Loucy (cell line): ENCODE data around the gene THAP4.

ENCODE experiments used
- H2AFZ ChIP-seq: fragments of 200-600 bp; sonication (generic); 2 replicates; pipeline ENCODE4 v1.6.0; 2016; ENCODE audit warnings: antibody characterized with exemption, mild to moderate bottlenecking, low read length, moderate library complexity
- H3F3A ChIP-seq: fragments of 200-600 bp; 2 replicates; pipeline ENCODE4 v1.6.0; 2016; ENCODE audit warnings: antibody characterized with exemption, low read depth, mild to moderate bottlenecking
- H3K27me3 ChIP-seq: fragments of 200-600 bp; sonication (generic); 2 replicates; pipeline ENCODE4 v1.6.1; 2014; ENCODE audit warnings: low read length, mild to moderate bottlenecking; ENCODE audit not compliant: insufficient read depth, poor library complexity, severe bottlenecking
- H3K36me3 ChIP-seq: fragments of 200-600 bp; sonication (generic); 2 replicates; pipeline ENCODE4 v1.6.1; 2016; ENCODE audit warnings: low read length; ENCODE audit not compliant: insufficient read depth
- H3K4me1 ChIP-seq: fragments of 200-600 bp; sonication (generic); 2 replicates; pipeline ENCODE4 v1.5.1; 2014; ENCODE audit warnings: low read length, mild to moderate bottlenecking; ENCODE audit not compliant: insufficient read depth, poor library complexity, severe bottlenecking
- H3K4me2 ChIP-seq: fragments of 200-600 bp; sonication (generic); 2 replicates; pipeline ENCODE4 v1.6.0; 2014; ENCODE audit warnings: antibody characterized with exemption, low read length, low read depth, mild to moderate bottlenecking; ENCODE audit not compliant: poor library complexity, severe bottlenecking
- H3K4me3 ChIP-seq: fragments of 200-600 bp; sonication (generic); 2 replicates; pipeline ENCODE4 v1.5.1; 2014; ENCODE audit warnings: low read length, mild to moderate bottlenecking, mixed read lengths; ENCODE audit not compliant: poor library complexity, severe bottlenecking
- H3K79me2 ChIP-seq: fragments of 200-600 bp; sonication (generic); 2 replicates; pipeline ENCODE4 v1.6.1; 2014; ENCODE audit warnings: low read length; ENCODE audit not compliant: insufficient read depth
- H3K9ac ChIP-seq: fragments of 200-600 bp; sonication (generic); 2 replicates; pipeline ENCODE4 v1.6.0; 2014; ENCODE audit warnings: mild to moderate bottlenecking, low read depth, low read length, moderate library complexity; ENCODE audit not compliant: poor library complexity, severe bottlenecking
- H3K9me2 ChIP-seq: fragments of 200-600 bp; sonication (generic); replicated peaks from 2 replicates; pipeline ENCODE4 v1.6.1; 2016; ENCODE audit warnings: low read depth, low read length, mixed read lengths
- H3K9me3 ChIP-seq: fragments of 200-600 bp; sonication (generic); 2 replicates; pipeline ENCODE4 v1.6.1; 2014; ENCODE audit warnings: mild to moderate bottlenecking, antibody characterized with exemption, low read length, low read depth; ENCODE audit not compliant: insufficient read depth
- H4K20me1 ChIP-seq: fragments of 200-600 bp; sonication (generic); 2 replicates; pipeline ENCODE4 v1.6.0; 2014; ENCODE audit warnings: antibody characterized with exemption, low read length, mild to moderate bottlenecking; ENCODE audit not compliant: insufficient read depth, poor library complexity, severe bottlenecking
- EZH2phosphoT487 ChIP-seq: fragments of 200-600 bp; IDR thresholded peaks from 2 replicates; pipeline ENCODE4 v1.6.1; 2018; ENCODE audit warnings: antibody characterized with exemption, mild to moderate bottlenecking, moderate library complexity, borderline replicate concordance
- TF ChIP-seq, protein P1 (sequence below): fragments of 200-600 bp; sonication (generic); conservative IDR thresholded peaks from 2 replicates; pipeline ENCODE4 v1.5.1; 2014; ENCODE audit warnings: mild to moderate bottlenecking, antibody characterized with exemption, low read length

Gene THAP4

DNA sequence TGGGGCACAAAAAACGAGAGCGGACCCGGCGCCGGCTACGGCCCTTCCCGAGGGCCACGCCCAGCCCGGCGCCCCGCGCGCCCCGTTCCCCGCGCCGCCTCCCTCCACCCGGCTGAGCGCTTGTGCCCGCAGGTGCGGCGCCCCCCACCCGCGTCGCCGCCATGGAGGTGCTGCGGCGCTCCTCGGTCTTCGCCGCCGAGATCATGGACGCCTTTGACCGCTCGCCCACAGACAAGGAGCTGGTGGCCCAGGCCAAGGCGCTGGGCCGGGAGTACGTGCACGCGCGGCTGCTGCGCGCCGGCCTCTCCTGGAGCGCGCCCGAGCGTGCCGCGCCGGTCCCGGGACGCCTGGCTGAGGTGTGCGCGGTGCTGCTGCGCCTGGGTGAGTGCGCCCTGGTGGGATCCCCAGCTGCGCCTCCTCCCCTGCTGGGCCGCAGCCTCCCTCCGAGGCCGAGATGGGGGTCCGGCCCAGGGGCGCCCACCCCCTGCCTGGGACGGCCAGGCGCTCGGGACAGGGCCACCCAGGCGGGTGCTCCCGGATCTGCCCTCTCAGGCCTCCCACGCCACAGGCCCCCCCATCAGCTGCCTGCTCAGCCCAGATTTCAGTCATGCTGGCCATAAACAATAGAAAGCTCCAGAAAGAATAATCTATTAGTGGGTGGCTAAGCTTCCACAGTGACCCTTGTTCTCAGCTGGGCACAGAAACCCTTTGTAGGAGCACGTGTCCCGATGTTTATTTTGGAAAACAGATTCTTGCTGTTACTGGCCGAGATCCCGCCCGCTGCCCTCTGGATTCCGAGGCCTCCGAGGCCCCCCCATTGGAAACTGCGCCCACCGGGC, 77.4 kb downstream of the THAP4 start:
- Histone ChIP-seq H2AFZ (no peak overlapping the region), H3K9ac (no peak overlapping the region), H3K79me2 (no peaks in the 10 kb centered on the region), H3K4me1 (peaks cover 6% of the 10 kb centered on the region), H4K20me1 (no peaks in the 10 kb centered on the region), H3K36me3 (no peaks in the 10 kb centered on the region), H3K9me2 (no peaks in the 10 kb centered on the region), H3K4me3 (no peak overlapping the region), H3K27me3 (no peaks in the 10 kb centered on the region), H3K9me3 (peaks cover 6% of the 10 kb centered on the region; the same call in 1 of the 2 replicates), H3K4me2 (no peak overlapping the region), H3F3A (no peaks in the 10 kb centered on the region)
- no peak for TF ChIP-seq EZH2phosphoT487

DNA sequence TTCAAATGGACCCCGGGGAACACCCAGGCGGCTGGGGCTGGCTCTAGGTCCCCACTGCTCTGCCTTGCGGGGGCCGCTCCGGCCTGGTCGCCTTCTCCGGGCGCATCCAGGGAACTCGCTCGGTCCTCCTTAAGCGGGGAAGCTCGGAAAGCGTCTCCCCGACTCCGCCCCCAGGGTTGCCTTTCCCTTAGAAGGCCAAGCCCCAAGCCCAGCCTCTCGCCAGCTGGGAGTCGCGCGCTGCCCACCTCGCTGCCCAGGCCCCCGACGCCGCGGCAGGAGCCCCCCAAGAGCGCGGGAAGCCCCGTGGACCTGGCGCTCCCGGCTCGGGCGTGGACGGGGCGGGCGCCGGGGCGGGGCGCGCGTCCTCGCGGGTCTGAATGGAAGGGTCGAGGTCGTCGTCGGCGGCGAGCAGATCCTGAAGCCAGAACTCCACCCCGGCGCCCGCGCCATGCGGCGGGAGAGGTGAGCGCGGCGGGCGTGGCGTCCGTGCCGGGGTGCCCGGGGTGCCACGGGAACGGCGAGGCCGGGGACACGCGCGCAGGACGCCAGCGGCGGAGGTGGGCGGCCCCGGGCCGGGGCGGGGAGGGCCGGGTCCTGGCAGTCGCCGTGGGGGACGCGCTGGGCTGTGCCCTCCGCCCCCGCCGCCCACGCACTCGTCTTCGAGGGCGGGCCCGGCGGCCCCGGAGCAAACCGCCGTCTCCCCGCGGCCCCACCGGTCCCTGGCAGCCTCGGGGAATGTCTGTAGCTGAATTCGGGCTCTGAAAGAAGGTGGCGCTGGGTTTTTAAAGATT, 78.2 kb downstream of the THAP4 start, which contains the start of gene BOK:
BOK (plus strand) TSS at position 214 of the 791 bp plus-strand sequence. CDS start 739 bp downstream, outside the sequence.
- TF ChIP-seq EZH2phosphoT487, result no peak
- TF ChIP-seq, protein P1, sequence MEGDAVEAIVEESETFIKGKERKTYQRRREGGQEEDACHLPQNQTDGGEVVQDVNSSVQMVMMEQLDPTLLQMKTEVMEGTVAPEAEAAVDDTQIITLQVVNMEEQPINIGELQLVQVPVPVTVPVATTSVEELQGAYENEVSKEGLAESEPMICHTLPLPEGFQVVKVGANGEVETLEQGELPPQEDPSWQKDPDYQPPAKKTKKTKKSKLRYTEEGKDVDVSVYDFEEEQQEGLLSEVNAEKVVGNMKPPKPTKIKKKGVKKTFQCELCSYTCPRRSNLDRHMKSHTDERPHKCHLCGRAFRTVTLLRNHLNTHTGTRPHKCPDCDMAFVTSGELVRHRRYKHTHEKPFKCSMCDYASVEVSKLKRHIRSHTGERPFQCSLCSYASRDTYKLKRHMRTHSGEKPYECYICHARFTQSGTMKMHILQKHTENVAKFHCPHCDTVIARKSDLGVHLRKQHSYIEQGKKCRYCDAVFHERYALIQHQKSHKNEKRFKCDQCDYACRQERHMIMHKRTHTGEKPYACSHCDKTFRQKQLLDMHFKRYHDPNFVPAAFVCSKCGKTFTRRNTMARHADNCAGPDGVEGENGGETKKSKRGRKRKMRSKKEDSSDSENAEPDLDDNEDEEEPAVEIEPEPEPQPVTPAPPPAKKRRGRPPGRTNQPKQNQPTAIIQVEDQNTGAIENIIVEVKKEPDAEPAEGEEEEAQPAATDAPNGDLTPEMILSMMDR, result no peak
- no peaks in the 10 kb centered on the region for H3K79me2 ChIP-seq
- peaks cover 6% of the 10 kb centered on the region; the same call in 1 of the 2 replicates for H3K9me3 ChIP-seq
- H4K20me1 ChIP-seq, result no peaks in the 10 kb centered on the region
- no peak within 1 kb of the TSS for H3K9ac ChIP-seq
- no peaks in the 10 kb centered on the region for H3K27me3 ChIP-seq
- H3K4me1 ChIP-seq, result peaks cover 6% of the 10 kb centered on the region
- H3K4me3 ChIP-seq, result no peak within 1 kb of the TSS
- H3K4me2 ChIP-seq, result no peak within 1 kb of the TSS
- no peaks in the 10 kb centered on the region for H3F3A ChIP-seq
- H3K36me3 ChIP-seq, result no peaks in the 10 kb centered on the region
- no peak within 1 kb of the TSS for H2AFZ ChIP-seq
- H3K9me2 ChIP-seq, result no peaks in the 10 kb centered on the region

DNA sequence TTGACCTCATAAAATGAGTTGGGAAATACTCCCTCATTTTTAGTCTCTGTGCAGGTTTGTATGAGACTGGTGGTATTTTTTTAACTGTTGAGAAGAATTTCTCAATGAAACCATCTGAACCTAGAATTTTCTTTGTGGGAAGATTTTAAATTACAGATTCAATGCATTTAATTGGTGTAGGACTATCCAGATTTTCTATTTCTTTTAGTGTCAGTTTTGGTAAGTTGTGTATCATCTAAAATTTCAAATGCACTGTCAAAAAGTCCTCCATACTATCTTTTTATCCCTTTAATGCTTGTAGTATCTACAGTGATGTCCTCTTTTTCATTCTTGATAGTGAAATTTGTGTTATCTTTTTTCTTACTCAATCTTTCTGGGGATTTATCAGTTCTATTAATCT, 80.2 kb downstream of the THAP4 start:
- H3F3A ChIP-seq, result no peaks in the 10 kb centered on the region
- no peak overlapping the region for H2AFZ ChIP-seq
- no peaks in the 10 kb centered on the region for H3K36me3 ChIP-seq
- H4K20me1 ChIP-seq, result no peaks in the 10 kb centered on the region
- no peak for TF ChIP-seq EZH2phosphoT487
- TF ChIP-seq, protein P1, result no peak
- peaks cover 6% of the 10 kb centered on the region; the same call in 1 of the 2 replicates for H3K9me3 ChIP-seq
- no peak overlapping the region for H3K4me3 ChIP-seq
- H3K79me2 ChIP-seq, result no peaks in the 10 kb centered on the region
- peaks cover 6% of the 10 kb centered on the region for H3K4me1 ChIP-seq
- H3K27me3 ChIP-seq, result no peaks in the 10 kb centered on the region
- no peak overlapping the region for H3K4me2 ChIP-seq
- H3K9me2 ChIP-seq, result no peaks in the 10 kb centered on the region
- no peak overlapping the region for H3K9ac ChIP-seq
